A673 (cell line): ENCODE results near the gene PRKAG2.

Experiments
- CTCF ChIP-seq: fragments of 300-800, 200-600 bp; sonication (generic); conservative IDR thresholded peaks from 2 replicates; pipeline ENCODE4 v1.5.1; 2017; ENCODE audit warnings: low read depth, mild to moderate bottlenecking, antibody characterized with exemption, low read length, moderate library complexity, mixed read lengths
- EZH2 ChIP-seq: fragments of 200-600 bp; sonication (generic); IDR thresholded peaks from 2 replicates; pipeline ENCODE4 v1.6.1; 2017; ENCODE audit warnings: borderline replicate concordance, low read depth, mild to moderate bottlenecking, mixed read lengths, antibody characterized with exemption, low read length; ENCODE audit not compliant: poor library complexity, severe bottlenecking

- TF ChIP-seq CTCF (no peak), EZH2 (no peak)
These were observed 260.3 kb downstream of the PRKAG2 start for GRCh38 chr7:151616443-151617213.
